ENCODE measurements around the gene UPK2.
A peak's percentile ranks its signal among the peaks of the same experiment; 100 is the strongest.

Gene UPK2

GRCh38 chr11:118918128-118918685 lies 37.9 kb upstream of the UPK2 start:
- peak; percentile 47 for DNase-seq

GRCh38 chr11:118918686-118919280 lies 37.3 kb upstream of the UPK2 start:
- no peak for DNase-seq

GRCh38 chr11:118921121-118921928 lies 34.8 kb upstream of the UPK2 start:
- no peak for DNase-seq

- DNase-seq, result no peak
Observed at GRCh38 chr11:118921929-118922744, 34.0 kb upstream of the UPK2 start.

- DNase-seq, result no peak
Observed at GRCh38 chr11:118922745-118923627, 33.1 kb upstream of the UPK2 start.

- peak; percentile 39 for DNase-seq
Observed at GRCh38 chr11:118923721-118924587, 32.1 kb upstream of the UPK2 start.

- no peak for DNase-seq
Observed at GRCh38 chr11:118924591-118925585, 31.2 kb upstream of the UPK2 start.

- DNase-seq, result no peak
Observed at GRCh38 chr11:118927554-118928100, 28.5 kb upstream of the UPK2 start.

GRCh38 chr11:118928101-118928869 lies 27.8 kb upstream of the UPK2 start:
- peak; percentile 93 for DNase-seq

GRCh38 chr11:118928870-118929500 lies 27.1 kb upstream of the UPK2 start:
- peak; percentile 44 for DNase-seq

- peak; percentile 79 for DNase-seq
Observed at GRCh38 chr11:118929501-118930093, 26.5 kb upstream of the UPK2 start.

GRCh38 chr11:118930094-118930712 lies 25.9 kb upstream of the UPK2 start:
- DNase-seq, result peak; percentile 85

GRCh38 chr11:118931571-118931970 lies 24.5 kb upstream of the UPK2 start:
- DNase-seq, result no peak

GRCh38 chr11:118933486-118933885 lies 22.6 kb upstream of the UPK2 start:
- DNase-seq, result no peak

GRCh38 chr11:118935376-118935775 lies 20.7 kb upstream of the UPK2 start:
- DNase-seq, result no peak

- no peak for DNase-seq
Observed at GRCh38 chr11:118938491-118939403, 17.4 kb upstream of the UPK2 start.

All from activated gamma-delta T cell treated with Interleukin-2 at 50 U/mL for 16 hours (primary cell).